HepG2 (cell line): Measurements from ENCODE around the gene ANKRD12. TPM values are rescaled to one million over a fixed set of nuclear protein-coding genes. Genes with fewer than 3 reads are reported as not detected.

Source experiments
- ATAC-seq: fragments of 200-7000 bp; cut with Tn5 transposase; 3 replicates; pipeline ENCODE4 v1.9.1; 2020; ENCODE audit warnings: mild to moderate bottlenecking, moderate library complexity
- BruUV-seq: library from RNA; stranded (reverse); fragments of 400-500 nt; replicated peaks from 2 replicates; lab custom pipeline; 2021; lab: Mats Ljungman, UMichigan
- CTCF ChIA-PET: fragments of 300-600 bp; formaldehyde crosslinking; extraction: SDS; loops from one replicate; lab custom pipeline; 2021; ENCODE audit warnings: low total read pairs, inconsistent platforms, low intra/inter-chr PET ratio; lab: Yijun Ruan, JAX
- POLR2A ChIA-PET: fragments of 350-600 bp; sonication (Branson Sonifier 250); formaldehyde crosslinking; loops from one replicate; lab custom pipeline; 2020; ENCODE audit warnings: antibody characterized with exemption, inconsistent platforms; lab: Yijun Ruan, JAX
- DNase-seq: peaks from one replicate; pipeline ENCODE4 v3.0.0-alpha.2; 2015; ENCODE audit warnings: low spot score
- FAIRE-seq: peaks from 3 replicates; lab custom pipeline; 2011; peaks lifted over from hg19 to GRCh38; lab: Jason Lieb, UNC
- H2AFZ ChIP-seq: one replicate; pipeline ENCODE4 v1.6.1; 2011; ENCODE audit warnings: low read length, inconsistent platforms
- H3K27ac ChIP-seq: fragments of 300-600 bp; 3 replicates; pipeline ENCODE4 v1.8.0; 2011; ENCODE audit warnings: mixed run types, mild to moderate bottlenecking, mixed read lengths, low read length, inconsistent platforms; ENCODE audit not compliant: insufficient read depth; ENCODE audit errors: extremely low read length
- H3K27me3 ChIP-seq, 2 experiments: fragments of 200-600 bp in 1 of 2; 2 replicates in 1 of 2; 3 replicates in 1 of 2; pipeline versions ENCODE4 v1.6.0 to v1.8.0; 2011; ENCODE audit warnings: low read length in 2 of 2, mild to moderate bottlenecking in 2 of 2, moderate library complexity in 2 of 2, inconsistent platforms in 1 of 2; ENCODE audit not compliant: insufficient read depth in 2 of 2, control insufficient read depth in 1 of 2
- H3K36me3 ChIP-seq, 2 experiments: fragments of 200-600 bp in 1 of 2; replicated peaks in 1 of 2; 2 replicates in 1 of 2; 3 replicates in 1 of 2; pipeline versions ENCODE4 v1.5.1 to v1.8.0; 2011; ENCODE audit warnings: low read length in 2 of 2, inconsistent platforms in 1 of 2; ENCODE audit not compliant: insufficient read depth in 2 of 2, control insufficient read depth in 1 of 2
- H3K4me1 ChIP-seq: 2 replicates; pipeline ENCODE4 v1.5.1; 2012; ENCODE audit warnings: low read length, inconsistent platforms; ENCODE audit not compliant: insufficient read depth
- H3K4me2 ChIP-seq: 2 replicates; pipeline ENCODE4 v1.6.0; 2011; ENCODE audit warnings: low read depth, low read length, inconsistent platforms
- H3K4me3 ChIP-seq, 3 experiments: fragments of 200-600 bp in 1 of 3; sonication (generic), shearing (Covaris generic) in 1 of 3; replicated peaks in 1 of 3; 2 replicates each; pipeline ENCODE4 v1.5.1; 2011 to 2016; ENCODE audit warnings: low read length in 3 of 3, inconsistent platforms in 2 of 3, low read depth in 2 of 3, mild to moderate bottlenecking in 2 of 3, control low read depth in 1 of 3, mixed read lengths in 1 of 3; ENCODE audit not compliant: insufficient read depth in 1 of 3
- H3K79me2 ChIP-seq: one replicate; pipeline ENCODE4 v1.6.1; 2011; ENCODE audit warnings: low read length, inconsistent platforms; ENCODE audit not compliant: insufficient read depth
- H3K9ac ChIP-seq: 2 replicates; pipeline ENCODE4 v1.6.0; 2011; ENCODE audit warnings: mild to moderate bottlenecking, low read depth, low read length, inconsistent platforms; ENCODE audit not compliant: insufficient read depth
- H3K9me3 ChIP-seq: 2 replicates; pipeline ENCODE4 v1.5.1; 2012; ENCODE audit warnings: mild to moderate bottlenecking, low read length
- H4K20me1 ChIP-seq: 2 replicates; pipeline ENCODE4 v1.6.0; 2011; ENCODE audit warnings: inconsistent platforms, mild to moderate bottlenecking, low read length, moderate library complexity; ENCODE audit not compliant: insufficient read depth
- ARNTL ChIP-seq: sonication (generic); formaldehyde crosslinking; IDR thresholded peaks from 2 replicates; pipeline ENCODE4 v1.4.0; 2020; ENCODE audit warnings: mild to moderate bottlenecking, missing genetic modification reagents
- BCL3 ChIP-seq: sonication (generic); formaldehyde crosslinking; IDR thresholded peaks from 2 replicates; pipeline ENCODE4 v1.5.1; 2020; ENCODE audit warnings: mild to moderate bottlenecking, missing genetic modification reagents, moderate library complexity
- FIP1L1 ChIP-seq: fragments of 200-400 bp; formaldehyde crosslinking; IDR thresholded peaks from 2 replicates; pipeline ENCODE4 v1.6.1; 2018; ENCODE audit warnings: low read depth, mild to moderate bottlenecking, low read length, moderate library complexity, borderline replicate concordance; ENCODE audit not compliant: insufficient read depth
- FOSL2 ChIP-seq: sonication (generic); formaldehyde crosslinking; IDR thresholded peaks from 2 replicates; pipeline ENCODE4 v1.4.0; 2020; ENCODE audit warnings: missing genetic modification reagents
- PAXIP1 ChIP-seq: sonication (generic); formaldehyde crosslinking; conservative IDR thresholded peaks from 2 replicates; pipeline ENCODE4 v1.4.0; 2020; ENCODE audit warnings: mild to moderate bottlenecking, missing genetic modification reagents, moderate library complexity
- PLSCR1 ChIP-seq: sonication (generic); formaldehyde crosslinking; IDR thresholded peaks from 2 replicates; pipeline ENCODE4 v1.5.0; 2020; ENCODE audit warnings: missing genetic modification reagents, mild to moderate bottlenecking, borderline replicate concordance
- SNAPC5 ChIP-seq: sonication (generic); formaldehyde crosslinking; IDR thresholded peaks from 2 replicates; pipeline ENCODE4 v1.8.1; 2023; ENCODE audit warnings: mild to moderate bottlenecking, missing genetic modification reagents, borderline replicate concordance
- SP2 ChIP-seq: sonication (generic); formaldehyde crosslinking; IDR thresholded peaks from 2 replicates; pipeline ENCODE4 v1.5.1; 2020; ENCODE audit warnings: mild to moderate bottlenecking, missing genetic modification reagents
- ZBTB10 ChIP-seq: sonication (generic); formaldehyde crosslinking; IDR thresholded peaks from 2 replicates; pipeline ENCODE4 v1.4.0; 2020; ENCODE audit warnings: missing genetic modification reagents, borderline replicate concordance
- ZNF296 ChIP-seq: sonication (generic); formaldehyde crosslinking; conservative IDR thresholded peaks from 2 replicates; pipeline ENCODE4 v1.5.0; 2020; ENCODE audit warnings: mild to moderate bottlenecking, missing genetic modification reagents
- ZNF747 ChIP-seq: sonication (generic); formaldehyde crosslinking; IDR thresholded peaks from 2 replicates; pipeline ENCODE4 v1.8.1; 2023; ENCODE audit warnings: missing genetic modification reagents, mild to moderate bottlenecking, borderline replicate concordance
- ZNF772 ChIP-seq: sonication (generic); formaldehyde crosslinking; IDR thresholded peaks from 2 replicates; pipeline ENCODE4 v1.5.0; 2020; ENCODE audit warnings: mild to moderate bottlenecking, missing genetic modification reagents
- ZXDC ChIP-seq: sonication (generic); formaldehyde crosslinking; IDR thresholded peaks from 2 replicates; pipeline ENCODE4 v1.5.0; 2020; ENCODE audit warnings: mild to moderate bottlenecking, missing genetic modification reagents
- WGBS: methylation state at CpG from one replicate; pipeline ENCODE4 v1.1.6; 2017; ENCODE audit warnings: low lambda C conversion rate; 5-methylcytosine and 5-hydroxymethylcytosine counted together
- in situ Hi-C: cut with HindIII; loops from 2 replicates; pipeline ENCODE4 v1.10.0; 2017; ENCODE audit warnings: low pct_unique_long_range_greater_than_20kb; ENCODE audit not compliant: extremely low pct_ligation_motif_present
- intact Hi-C: fragments of 100-400 bp; cut with micrococcal nuclease; formaldehyde crosslinking; loops from one replicate; pipeline ENCODE4 v1.10.0; 2022; ENCODE audit not compliant: unreplicated experiment
- polyA plus RNA-seq, 8 experiments: library from polyadenylated mRNA; depleted of rRNA in 3 of 8; stranded (reverse) in 7 of 8; unstranded in 1 of 8; fragments of >200 nt; fragmentation: Illumina TruSeq in 4 of 8; extraction: Trizol in 4 of 8; gene quantifications; 2 replicates each; pipeline versions ENCODE4 v1.2.1 to v1.2.3, GENCODE V29; 2011 to 2016; ENCODE audit warnings: low read depth in 4 of 8, missing spikeins in 1 of 8, mixed read lengths in 1 of 8; ENCODE audit not compliant: insufficient read depth in 1 of 8
- total RNA-seq, 5 experiments: library from RNA; depleted of rRNA; stranded (reverse); fragments of >200 nt; fragmentation: Illumina TruSeq; extraction: Trizol; gene quantifications; 2 replicates each; pipeline ENCODE4 v1.2.3, GENCODE V29; 2016; ENCODE audit warnings: low read depth in 1 of 5

ANKRD12 gene
- total and polyA plus RNA-seq, 2 of the 13 experiments (the other 11 are each of a cell fraction or from before 2014, with no cell fraction given), result 6.0 to 23.2 TPM

GRCh38 chr18:9234528-9234927 lies 97.9 kb downstream of the ANKRD12 start:
- FAIRE-seq (no peak), DNase-seq (no peak), ATAC-seq (no peak)
- Histone ChIP-seq H3K36me3 (peaks cover 3 to 30% of the 10 kb centered on the region in 2 experiments; a peak in 4 of 5 replicates), H3K9ac (no peak overlapping the region), H4K20me1 (no peaks in the 10 kb centered on the region), H3K27ac (no peak overlapping the region), H3K4me1 (no peaks in the 10 kb centered on the region), H3K4me3 (no peak overlapping the region), H3K27me3 (no peaks in the 10 kb centered on the region), H3K9me3 (peaks cover 13% of the 10 kb centered on the region), H2AFZ (no peak overlapping the region), H3K79me2 (no peaks in the 10 kb centered on the region), H3K4me2 (no peak overlapping the region)
- BruUV-seq, result no TSS peak
- ChIA-PET POLR2A (no interaction called here), CTCF (no interaction called here)
- in situ Hi-C loops (no loop called here), intact Hi-C loops (no loop called here)
- no CpG with 5 or more reads among the region's 4 CpGs for WGBS
- TF ChIP-seq SP2 (CRISPR knock-in tag), result no peak
- TF ChIP-seq ARNTL (CRISPR knock-in tag), result no peak
- no peak for TF ChIP-seq ZXDC (CRISPR knock-in tag)
- TF ChIP-seq PAXIP1 (CRISPR knock-in tag), result no peak
- TF ChIP-seq PLSCR1 (CRISPR knock-in tag), result no peak
- TF ChIP-seq ZNF747 (CRISPR knock-in tag), result no peak
- no peak for TF ChIP-seq ZBTB10
- TF ChIP-seq BCL3, result no peak
- no peak for TF ChIP-seq ZNF772 (CRISPR knock-in tag)
- TF ChIP-seq SNAPC5, result no peak
- no peak for TF ChIP-seq ZNF296 (CRISPR knock-in tag)
- no peak for TF ChIP-seq FOSL2 (CRISPR knock-in tag)
- no peak for TF ChIP-seq FIP1L1
